RKO (cell line): Measurements from ENCODE around the gene AHRR.
"Not testable (repeated sequence)": the region's sequence is repeated elsewhere in the genome, so short reads cannot be mapped to it uniquely, and the experiment has no call there.

ENCODE experiments used
- DNase-seq: peaks from one replicate; pipeline ENCODE4 v3.0.0-alpha.2; 2016; ENCODE audit warnings: low spot score

The AHRR gene

DNA sequence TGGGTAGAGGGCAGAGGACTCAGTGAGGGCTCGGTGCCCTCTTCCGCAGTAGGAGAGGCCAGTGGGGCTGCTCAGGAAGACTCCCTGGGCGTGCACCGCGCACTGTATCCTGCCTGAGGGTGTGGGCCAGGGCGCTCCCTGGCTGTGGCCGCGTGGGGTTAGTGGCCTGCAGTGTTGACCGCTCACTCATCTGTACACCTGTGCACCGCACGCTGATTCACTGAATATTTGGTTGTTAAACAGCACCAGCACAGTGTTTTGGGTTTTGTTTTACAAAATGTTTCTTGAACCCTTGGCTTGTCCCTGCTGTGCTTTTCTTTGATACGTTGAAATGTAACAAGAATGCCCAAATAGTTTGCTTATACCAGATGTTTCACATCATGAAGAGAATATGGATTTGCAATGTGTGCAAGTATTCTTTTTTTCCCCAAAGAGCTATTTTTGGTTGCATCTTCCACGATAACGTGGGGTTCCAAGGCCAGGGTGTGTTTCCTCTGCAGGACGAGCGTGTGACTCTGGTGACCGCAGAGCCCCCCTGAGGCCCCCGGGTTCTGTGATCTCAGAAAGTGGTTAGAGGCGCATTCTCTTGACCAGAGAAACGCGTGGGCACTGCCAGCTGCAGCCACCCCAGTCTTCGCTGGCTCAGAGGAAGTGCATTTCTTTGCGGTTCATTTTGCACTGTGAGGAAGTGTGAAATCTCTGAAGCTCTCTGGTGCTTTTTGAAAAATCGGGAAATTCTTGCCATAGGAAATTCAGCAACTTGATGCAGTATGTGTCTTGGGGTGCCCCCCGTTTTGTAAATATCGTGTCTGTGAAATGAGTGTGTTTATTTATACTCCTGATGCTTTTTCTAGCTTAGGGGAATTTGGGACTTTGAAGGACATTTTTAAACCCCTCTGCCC, 46.9 kb downstream of the AHRR start:
- DNase-seq = no peak

DNA sequence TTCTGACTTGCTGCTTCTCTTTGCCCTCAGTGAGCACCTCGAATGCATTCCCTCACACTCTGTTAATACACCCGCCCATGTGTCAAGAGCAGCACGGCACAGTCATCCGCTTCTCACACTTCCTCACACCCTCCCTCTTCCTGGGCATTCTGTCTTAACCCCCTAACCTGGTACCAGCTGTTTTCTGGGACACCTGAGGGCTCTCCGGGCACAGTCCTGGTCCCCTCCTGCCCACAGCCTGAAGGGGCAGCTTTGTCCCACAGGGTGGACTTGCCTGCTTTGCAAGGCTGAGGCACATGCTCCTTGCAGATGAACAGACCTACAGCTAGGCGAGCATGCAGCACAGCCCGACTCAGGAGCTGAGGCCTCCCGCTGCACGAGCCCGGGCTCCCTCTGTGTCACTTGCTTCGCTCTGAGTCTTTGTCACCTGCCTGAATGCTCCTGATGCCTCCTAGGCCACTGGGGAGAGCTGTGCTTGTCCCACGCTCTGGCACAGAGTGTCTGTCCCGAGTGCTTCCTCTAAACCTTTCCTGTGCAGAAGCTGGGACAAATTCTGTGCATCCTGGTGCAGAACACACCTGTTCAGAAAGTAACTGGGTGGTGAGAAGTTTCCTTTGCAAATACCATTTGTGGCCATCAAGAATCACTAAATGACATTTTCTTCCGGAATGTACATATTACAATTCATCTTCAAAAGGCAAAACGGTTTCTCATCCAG, 47.8 kb downstream of the AHRR start:
- no peak for DNase-seq

DNA sequence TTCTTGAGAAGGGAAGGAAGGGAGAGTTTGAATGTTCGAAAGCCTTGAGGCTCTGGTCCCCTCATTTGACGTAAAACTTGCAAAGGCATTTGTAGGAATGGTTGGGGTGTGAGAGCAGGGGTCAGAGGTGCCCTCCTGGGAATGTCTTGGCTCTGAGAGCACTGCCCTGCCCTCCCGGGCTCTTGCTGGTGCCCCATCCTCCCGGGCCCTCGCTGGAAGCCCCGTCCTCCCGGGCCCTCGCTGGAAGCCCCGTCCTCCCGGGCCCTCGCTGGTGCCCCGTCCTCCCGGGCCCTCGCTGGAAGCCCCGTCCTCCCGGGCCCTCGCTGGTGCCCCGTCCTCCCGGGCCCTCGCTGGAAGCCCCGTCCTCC, 48.3 kb downstream of the AHRR start:
- DNase-seq = not testable (repeated sequence)

DNA sequence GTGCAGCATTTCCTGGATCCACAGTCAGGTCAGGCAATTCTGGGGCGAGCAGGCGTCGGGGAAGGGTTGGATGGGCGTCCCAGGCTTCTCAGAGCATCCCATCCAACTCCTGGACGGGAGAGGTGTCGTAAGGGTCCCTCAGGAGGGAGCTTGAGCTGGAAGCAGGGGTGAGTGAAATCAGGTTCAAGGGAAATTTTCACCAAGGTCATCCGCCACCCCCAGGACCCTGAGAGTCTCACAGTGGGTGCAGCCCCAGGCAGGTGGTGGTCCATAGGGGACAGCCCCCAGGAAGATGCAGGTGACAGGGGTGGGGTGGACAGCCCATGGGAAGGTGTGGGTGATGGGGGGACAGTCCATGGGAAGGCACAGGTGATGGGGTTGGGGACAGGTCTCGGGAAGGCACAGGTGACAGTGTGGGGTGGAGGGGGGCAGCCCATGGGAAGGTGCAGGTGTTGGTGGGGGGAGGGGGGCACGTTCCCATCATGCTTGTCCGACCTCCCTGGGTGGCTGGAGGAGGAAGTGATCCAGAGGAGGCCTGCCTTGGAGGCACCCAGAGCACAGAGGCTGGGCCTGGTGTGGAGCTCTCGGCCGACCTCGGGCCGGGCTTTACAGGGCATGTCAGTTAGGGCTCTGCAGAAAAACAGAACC, 48.9 kb downstream of the AHRR start:
- DNase-seq = no peak

DNA sequence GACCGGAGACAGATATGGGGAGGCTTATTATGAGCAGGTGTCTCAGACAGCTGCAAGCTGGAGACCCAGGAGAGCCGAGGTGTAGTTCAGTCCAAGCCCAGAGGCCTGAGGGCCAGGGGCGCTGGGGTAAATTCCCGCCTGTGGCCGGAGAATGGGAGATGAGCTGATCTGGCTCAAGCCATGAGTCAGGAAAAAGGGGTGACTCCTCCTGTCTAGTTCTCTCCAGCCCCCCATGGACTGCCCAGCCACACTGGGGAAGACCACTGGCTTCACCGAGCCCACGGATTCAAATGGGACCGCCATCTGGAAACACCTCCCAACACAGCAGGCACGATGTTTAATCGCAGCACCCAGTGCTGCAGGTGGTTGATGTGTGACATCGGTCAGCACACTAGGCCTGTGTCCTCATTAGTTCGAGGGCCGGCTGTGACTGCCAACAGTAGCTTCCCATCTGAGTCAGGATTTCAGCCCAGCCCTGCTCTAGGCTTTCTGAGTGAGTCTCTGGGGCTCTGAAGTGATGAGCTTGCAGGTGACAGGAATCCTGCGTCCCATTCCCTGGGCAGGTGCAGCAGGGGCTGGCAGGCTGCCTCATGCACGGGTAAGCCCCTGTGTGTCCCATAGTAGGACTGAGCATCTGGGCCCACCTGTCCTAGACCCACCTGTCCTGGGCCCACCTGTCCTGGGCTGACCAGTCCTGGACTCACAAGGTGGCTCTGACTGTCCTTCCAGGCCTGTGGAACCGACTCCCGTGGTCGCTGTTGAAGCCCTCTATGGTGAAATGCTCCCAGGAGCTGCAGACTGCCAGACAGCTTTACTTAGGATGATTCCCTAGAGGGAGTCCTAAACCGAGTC, 49.7 kb downstream of the AHRR start:
- DNase-seq = no peak

DNA sequence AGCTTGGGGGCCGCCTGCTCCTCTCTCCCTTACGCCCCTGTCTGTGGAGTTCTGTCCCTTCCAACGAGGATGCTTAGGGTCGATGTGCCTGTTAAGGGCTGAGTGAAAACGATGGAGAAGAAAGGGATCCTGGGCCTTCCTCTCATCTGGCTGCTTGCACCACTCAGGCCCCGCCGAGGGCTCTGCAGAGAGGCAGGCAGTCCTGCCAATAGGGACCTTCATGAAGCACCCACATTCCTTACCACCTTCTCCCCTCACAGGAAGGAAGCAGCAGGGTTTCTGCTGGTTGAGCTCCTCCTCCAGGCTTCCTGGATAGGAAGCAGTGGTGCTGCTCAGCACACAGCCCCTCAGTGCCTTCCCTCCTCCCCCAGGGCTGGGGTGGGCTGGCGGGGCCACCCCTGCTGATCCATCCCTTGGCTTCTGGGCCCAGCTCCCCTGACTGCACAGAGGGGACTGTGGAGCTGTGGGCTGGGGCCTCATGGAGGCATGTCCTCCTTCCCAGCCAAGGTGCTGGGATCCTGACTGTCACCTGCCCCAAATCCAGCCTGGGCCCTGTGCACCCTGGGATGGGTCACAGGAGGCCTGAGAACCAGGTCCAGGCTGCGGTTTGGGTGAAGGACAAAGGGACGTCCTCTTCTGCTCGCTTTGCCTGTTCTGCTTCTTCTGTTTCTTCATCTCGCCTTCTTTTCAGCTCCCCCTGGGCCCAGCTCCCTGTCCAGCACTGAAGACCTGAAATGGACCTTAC, 50.5 kb downstream of the AHRR start:
- DNase-seq = no peak

DNA sequence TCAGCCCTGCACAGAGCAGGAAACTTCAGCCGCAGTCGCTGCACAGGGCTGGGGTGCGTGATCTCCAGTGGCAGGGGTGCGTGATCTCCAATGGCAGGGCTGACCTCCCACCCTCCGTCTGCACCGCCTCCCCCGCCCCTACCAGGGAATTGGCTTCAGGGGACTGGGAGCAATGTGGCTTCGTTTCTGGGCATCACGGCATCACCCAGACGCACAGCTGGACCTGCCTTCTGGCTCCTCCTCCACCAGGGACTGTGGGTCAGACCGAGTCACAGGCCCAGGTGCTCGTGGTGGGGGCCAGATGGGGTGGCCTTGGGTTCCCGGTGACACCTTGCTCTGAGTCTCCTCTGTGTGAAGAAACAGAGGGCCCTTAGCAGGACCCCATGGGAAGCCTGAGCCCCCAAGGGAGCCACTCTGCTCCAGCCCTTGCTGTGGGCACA, 51.1 kb downstream of the AHRR start:
- no peak for DNase-seq

DNA sequence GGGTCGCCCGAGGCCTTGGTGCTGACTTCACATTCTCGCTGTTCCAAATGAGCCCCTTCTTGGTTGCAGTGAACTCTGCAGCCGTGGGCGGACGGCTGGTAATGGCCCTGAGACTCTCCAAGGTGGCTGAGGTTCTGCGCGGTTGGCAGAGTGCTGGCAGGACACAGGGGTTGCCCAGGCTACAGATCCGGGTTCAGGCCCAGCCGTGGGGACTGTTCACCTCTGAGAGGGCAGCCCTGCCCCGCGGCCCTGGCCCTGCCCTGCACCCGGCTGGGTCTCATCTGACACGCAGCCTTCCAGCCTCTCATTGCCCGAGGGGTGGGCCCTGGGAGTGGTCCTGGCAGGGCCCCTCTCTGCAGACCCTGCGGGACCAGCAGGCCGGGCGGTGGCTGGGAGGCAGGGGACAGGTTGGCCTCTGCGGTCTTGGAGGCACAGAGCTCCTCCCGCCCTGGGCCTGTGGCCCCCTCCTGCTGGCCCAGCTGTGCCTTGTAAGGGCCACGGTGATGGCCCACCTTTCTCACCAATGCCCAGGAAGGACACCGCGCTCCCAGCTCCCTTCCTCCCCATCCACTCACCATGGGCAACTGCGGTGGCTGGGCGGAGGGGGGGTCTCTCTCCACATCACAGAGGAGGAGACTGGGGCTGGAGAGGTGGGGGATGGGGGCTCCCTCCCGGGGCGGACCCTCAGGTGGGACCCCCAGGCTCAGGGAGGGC, 51.6 kb downstream of the AHRR start:
- DNase-seq = no peak

DNA sequence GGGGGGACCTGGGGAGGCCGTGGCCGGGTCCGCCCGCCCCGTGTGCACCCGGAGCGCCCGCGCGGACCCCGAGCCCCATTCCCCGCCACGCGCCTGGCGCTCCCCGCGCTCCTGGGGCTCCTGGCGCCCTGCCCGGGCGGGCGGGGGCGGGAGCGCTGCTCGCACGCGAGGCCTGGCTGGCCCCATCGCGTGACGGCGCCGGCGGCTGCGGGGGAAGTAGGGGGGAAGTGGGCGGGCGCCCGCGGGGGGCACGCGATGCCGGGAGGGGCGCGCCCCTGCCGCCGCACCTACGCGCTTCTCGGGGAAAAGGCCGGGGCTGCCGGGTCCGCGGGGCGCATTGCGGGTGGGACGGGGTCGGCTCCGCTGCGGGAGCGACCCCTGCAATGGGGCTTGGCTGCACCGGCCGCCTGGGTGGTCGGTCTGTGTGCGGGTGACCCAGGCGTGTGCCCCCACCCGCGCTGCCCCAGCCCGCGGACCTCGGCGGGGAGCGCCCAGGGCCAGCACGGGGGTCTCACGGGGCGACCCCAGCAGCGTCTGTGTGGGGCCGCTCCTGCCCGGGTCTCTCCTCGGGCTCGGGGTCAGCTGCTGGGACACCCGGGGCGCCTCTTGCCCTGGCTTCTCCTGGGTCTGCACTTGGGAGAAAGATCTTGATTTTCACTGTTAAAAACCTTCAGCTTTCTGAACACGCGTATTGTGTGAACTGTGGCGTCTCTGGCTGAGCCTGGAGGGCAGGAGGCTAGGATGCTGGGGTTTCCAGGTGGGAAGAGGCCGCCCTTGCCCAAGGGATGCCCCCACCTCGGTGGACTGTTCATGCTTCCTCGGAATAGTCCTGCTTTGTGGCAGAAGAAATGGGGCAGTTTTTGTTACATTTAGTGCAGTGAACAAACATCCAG, 52.4 kb downstream of the AHRR start:
- DNase-seq = no peak

DNA sequence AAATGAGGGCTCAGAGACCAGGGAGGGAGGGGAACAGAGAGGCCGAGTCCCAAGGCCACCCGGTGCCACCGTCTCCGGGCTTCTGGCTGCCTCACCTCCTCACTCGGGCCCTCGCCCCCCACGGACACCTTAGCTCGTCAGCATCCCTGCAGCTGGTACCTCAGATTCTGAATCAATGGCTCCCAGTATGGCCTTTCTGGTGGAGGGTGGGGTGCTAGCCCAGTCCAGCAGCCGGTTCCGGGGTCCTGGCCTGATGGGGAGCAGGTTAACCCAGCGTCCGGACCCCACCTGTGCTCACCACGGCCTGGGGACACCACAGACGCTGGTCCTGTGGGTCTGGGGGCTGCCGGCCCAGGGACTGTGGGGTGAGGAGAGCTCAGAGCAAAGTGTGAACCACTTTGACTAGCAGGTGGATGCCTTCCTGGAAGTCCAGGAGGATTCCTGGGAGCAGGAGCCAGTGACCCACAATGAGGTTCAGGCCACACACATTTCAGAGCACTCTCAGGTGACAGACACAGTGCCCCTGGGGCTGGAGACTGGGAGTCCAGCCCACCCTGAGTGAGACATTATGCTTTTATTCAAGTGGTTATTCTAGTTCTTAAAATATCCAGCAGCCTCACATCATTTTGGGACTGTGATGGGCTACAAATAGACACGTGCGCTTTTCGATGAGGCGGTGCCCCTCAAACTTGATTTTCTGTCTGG, 53.3 kb downstream of the AHRR start:
- no peak for DNase-seq

DNA sequence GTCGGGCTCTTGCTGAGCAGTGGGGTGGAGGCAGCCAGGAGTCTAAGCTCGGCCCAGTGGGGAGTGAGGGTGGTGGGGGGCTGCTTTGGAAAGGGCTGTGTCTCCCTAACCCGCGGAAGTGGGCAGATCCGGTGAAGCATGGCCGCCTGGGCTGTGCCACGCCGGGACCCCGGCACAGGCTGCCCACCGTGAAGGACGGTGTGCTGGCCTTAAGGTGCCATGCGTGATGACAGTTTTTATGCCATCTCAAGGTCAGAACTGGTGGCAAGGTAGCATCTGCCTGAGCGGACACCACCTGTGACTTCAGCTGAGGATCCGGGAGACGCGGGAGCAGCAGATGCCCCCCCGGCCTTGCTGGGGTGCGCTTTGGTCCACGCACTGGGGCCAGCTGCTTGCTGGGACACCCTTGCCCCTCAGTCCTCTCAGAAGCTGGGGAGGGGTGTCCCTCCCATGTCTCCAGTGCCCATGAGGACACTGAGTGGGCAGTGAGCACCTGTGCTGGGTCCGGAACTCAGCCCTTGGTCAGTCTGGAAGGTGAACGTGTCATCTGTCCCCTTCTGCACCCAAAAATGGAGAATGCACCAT, 53.9 kb downstream of the AHRR start:
- DNase-seq = no peak

DNA sequence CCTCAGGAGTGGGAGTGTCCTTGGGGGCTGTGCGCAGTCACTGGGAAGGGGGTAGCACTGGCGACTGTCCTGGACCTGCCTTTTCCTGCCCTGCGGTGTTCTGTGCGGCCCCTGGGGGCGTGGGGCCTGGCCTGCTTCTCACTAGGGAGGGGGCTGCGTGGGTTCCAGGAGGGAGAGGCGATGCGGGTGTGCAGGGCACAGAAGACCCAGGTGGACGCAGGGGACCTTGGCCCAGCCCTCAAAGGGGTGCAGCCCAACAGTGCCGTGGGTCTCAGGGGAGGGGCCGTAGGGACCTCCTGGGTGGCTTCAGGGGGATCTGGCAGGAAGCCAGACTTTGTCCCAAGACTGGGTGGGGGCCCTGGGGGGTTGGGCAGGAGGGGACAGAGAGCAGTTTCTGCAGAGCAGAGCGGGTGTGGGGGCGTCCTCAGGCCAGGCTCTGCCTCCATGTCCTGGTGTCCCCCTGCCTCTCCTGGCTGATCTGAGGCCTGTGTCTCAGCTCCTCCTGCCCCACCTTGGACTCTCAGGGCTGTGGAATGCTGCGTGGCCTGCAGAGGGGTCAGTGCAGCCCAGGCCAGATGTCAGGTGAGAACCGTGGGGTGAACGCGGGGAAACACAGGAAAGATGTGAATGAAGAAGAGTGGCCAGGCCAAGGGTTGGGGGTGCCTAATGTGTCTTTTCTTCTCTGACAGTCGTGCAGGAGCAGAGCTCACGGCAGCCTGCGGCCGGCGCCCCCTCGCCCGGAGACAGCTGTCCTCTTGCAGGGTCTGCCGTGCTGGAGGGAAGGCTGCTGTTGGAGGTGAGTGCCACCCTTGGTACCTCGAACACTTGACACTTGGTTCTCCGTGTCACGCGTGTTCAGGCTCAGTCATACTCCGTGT, 54.6 kb downstream of the AHRR start:
- DNase-seq = no peak

DNA sequence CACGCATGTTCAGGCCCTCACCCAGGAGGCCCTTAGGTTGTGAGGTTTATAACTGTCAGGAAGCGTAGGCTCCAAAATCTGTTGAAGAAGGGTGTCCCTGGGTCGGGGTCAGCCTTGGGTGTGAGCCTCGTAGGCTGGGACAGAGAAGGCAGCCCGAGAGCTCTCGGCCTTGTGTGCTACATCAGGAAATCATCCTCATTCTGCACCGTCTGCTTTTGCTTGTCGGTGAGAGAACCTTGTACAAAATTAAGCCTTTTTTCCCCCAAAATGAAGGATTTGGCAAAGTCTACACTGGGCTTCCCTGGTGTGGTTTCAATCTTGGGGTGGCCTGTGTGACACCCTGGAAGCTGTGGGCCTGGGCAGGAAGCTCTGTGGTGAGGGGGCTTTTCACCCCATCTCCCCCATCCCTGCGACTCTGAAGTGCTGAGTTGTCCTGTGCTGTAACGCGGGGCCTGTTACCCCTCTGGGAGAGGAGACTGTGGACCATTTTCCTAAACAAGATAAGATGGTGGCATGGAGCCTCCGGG, 55.3 kb downstream of the AHRR start:
- DNase-seq = no peak

DNA sequence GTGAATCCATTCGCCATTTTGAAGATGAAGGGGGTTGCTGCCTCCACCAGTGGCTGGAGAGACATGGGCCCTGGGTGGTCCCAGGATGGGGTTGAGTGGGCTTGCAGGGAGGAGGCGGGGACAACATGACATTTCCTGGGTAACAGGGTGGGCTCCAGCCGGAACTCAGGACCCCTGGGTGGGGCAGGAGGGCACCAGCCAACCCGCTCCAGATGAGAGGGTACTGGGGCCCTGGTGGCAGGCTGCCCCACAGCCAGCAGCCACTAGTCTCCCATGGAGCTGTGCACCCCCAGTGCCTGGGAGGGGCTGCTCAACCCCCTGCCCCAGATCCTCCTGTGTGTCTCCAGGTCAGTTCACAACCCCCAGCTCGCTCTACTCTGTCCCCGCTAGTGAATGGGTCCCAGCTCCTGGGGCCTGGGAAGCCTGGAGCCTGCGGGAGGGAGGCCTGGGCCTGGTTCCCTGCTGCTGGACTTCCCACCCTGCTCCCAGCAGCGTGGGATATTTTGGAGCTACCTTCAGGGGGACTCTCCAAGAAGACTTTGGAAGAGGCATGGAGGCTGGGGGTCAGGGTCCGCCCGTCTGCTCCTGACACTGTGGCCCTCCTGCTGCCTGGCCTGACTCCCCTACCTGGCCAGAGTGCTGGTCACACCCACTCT, 55.9 kb downstream of the AHRR start:
- DNase-seq = no peak

DNA sequence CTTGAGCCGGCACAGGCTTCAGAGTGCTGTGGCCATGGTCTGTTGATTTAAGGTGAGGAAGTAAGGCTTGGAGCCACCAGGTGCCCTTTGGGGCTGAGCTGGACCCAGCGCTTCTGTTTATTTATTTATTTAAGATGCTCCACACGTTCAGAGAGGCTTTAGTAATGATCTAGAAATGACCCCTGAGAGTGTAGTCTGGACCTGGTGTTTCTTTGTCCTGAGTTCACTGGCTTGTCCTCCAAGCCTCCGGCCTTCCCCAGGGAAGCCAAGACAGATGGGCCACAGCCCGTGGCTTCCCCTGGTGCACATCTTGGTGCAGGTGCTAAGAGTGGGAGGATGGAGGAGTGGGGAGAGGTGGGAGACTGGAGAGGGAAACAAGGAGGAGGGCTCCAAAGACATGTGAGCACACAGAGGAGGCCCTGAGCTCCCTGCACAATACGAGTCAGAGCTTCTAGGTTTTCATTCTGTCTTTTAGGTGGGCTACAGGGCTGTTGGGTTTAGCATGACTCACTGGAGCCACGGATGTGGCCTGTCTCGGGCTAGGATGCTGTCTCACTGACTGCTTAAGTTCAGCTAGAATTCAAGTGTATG, 56.9 kb downstream of the AHRR start:
- no peak for DNase-seq
